HL-60 (cell line): Measurements from ENCODE around the gene PLXNA2.

Source experiments
- CTCF ChIP-seq: IDR thresholded peaks from one replicate; pipeline ENCODE4 v1.5.1; 2011; ENCODE audit warnings: low read length, control low read depth, inconsistent platforms; ENCODE audit not compliant: insufficient read depth
- GABPA ChIP-seq: IDR thresholded peaks from 2 replicates; pipeline ENCODE4 v1.6.1; 2012; ENCODE audit warnings: low read depth
- SPI1 ChIP-seq: IDR thresholded peaks from 2 replicates; pipeline ENCODE4 v1.6.1; 2012; ENCODE audit warnings: low read depth, mild to moderate bottlenecking, borderline replicate concordance

DNA sequence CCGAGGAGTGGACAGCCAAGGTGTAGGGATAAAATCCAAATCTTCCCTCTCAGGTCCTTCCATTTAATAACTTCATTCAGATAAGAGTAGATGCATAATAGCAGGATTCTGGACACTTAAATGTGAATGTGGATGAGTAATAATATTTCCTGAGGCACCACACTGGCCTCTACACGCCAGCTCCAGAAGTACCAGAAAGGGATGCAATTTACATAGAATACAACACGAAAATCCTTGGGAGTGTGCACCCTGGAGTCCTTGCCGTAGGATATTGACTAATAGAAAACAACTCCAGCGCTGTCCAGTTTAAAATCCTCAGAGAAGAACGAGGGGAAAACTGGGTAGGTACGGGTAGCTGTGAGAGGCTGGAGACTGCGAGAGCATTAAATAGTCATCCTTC is 6.9 kb downstream of the PLXNA2 start:
- no peak for TF ChIP-seq CTCF
- no peak for TF ChIP-seq GABPA
- no peak for TF ChIP-seq SPI1
